WERI-Rb-1 (cell line): ENCODE results near the gene GPR83.
A peak's percentile ranks its signal among the peaks of the same experiment; 100 is the strongest.
"Not testable (repeated sequence)": the region's sequence is repeated elsewhere in the genome, so short reads cannot be mapped to it uniquely, and the experiment has no call there.

Experiments
- DNase-seq: peaks from one replicate; pipeline ENCODE4 v3.0.0-alpha.2; 2020
- H3K27ac ChIP-seq: fragments of 250-450 bp; sonication (Bioruptor Pico); 2 replicates; pipeline ENCODE4 v1.5.1; 2020; ENCODE audit warnings: mild to moderate bottlenecking, moderate library complexity
- H3K27me3 ChIP-seq: fragments of 250-450 bp; sonication (Bioruptor Pico); 2 replicates; pipeline ENCODE4 v1.5.1; 2021; ENCODE audit warnings: mild to moderate bottlenecking, low read depth, moderate library complexity; ENCODE audit not compliant: insufficient read depth, severe bottlenecking
- H3K36me3 ChIP-seq: fragments of 250-450 bp; sonication (Bioruptor Pico); 2 replicates; pipeline ENCODE4 v1.5.1; 2020; ENCODE audit warnings: mild to moderate bottlenecking, moderate library complexity
- H3K4me3 ChIP-seq: 2 replicates; pipeline ENCODE4 v1.5.1; 2011; ENCODE audit warnings: low read depth, mild to moderate bottlenecking, control low read depth, low read length
- H3K9me3 ChIP-seq: fragments of 250-450 bp; sonication (Bioruptor Pico); 2 replicates; pipeline ENCODE4 v1.5.1; 2021; ENCODE audit warnings: mild to moderate bottlenecking, moderate library complexity; ENCODE audit not compliant: severe bottlenecking
- TF ChIP-seq, protein P1 (sequence below): IDR thresholded peaks from 2 replicates; pipeline ENCODE4 v1.5.1; 2011; ENCODE audit warnings: low read depth, mild to moderate bottlenecking, control low read depth, inconsistent platforms, low read length

Gene GPR83

DNA sequence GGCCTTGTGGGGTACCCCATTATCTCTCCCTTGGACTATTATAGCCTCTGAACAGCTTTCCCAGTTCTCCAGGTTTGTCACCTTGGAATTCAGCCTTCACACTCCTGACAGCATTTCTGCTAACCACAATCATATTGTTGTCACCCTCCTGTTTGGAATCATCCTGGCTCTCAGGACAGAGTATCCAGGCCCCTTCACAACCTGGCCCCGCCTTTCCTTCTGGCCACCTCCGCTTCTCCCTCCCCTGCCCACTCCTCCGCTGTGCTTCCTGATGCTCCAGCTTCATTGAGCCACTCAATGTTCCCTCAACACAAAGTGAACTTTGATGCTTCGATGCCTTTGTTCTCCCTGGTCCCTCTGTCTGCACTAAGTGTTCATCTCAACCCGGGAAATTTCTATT is 3.1 kb downstream of the GPR83 start:
- H3K27me3 ChIP-seq: peaks cover 12% of the 10 kb centered on the region
- H3K4me3 ChIP-seq: no peak overlapping the region
- H3K27ac ChIP-seq: no peak overlapping the region
- H3K36me3 ChIP-seq: no peaks in the 10 kb centered on the region
- no peak for DNase-seq
- no peaks in the 10 kb centered on the region for H3K9me3 ChIP-seq
- TF ChIP-seq, protein P1, sequence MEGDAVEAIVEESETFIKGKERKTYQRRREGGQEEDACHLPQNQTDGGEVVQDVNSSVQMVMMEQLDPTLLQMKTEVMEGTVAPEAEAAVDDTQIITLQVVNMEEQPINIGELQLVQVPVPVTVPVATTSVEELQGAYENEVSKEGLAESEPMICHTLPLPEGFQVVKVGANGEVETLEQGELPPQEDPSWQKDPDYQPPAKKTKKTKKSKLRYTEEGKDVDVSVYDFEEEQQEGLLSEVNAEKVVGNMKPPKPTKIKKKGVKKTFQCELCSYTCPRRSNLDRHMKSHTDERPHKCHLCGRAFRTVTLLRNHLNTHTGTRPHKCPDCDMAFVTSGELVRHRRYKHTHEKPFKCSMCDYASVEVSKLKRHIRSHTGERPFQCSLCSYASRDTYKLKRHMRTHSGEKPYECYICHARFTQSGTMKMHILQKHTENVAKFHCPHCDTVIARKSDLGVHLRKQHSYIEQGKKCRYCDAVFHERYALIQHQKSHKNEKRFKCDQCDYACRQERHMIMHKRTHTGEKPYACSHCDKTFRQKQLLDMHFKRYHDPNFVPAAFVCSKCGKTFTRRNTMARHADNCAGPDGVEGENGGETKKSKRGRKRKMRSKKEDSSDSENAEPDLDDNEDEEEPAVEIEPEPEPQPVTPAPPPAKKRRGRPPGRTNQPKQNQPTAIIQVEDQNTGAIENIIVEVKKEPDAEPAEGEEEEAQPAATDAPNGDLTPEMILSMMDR: no peak

DNA sequence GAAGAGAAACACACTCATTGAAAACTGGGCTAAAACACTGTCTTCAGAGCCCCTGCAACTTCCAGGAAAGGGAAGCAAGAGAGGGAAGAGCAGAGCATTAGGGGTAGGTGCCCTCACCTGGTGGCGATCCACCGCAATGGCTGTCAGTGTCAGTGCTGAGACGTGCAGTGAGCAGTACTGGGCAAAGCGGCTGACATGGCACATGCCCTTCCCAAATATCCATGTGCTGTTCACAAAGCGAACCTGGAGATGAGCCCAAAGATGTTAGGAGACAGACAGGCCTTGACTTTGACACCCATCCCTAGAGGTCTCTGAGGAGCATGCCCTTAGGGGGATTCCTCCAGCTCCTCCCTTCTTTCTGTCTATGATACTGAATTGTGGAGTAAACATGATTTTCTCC is 4.9 kb downstream of the GPR83 start:
- Histone ChIP-seq H3K9me3 (no peaks in the 10 kb centered on the region), H3K27ac (no peak overlapping the region), H3K4me3 (no peak overlapping the region), H3K36me3 (no peaks in the 10 kb centered on the region), H3K27me3 (peaks cover 9% of the 10 kb centered on the region)
- TF ChIP-seq, protein P1: 0 out of 2 replicates have a peak, but pooled peaks have one; percentile 3
- DNase-seq: no peak

DNA sequence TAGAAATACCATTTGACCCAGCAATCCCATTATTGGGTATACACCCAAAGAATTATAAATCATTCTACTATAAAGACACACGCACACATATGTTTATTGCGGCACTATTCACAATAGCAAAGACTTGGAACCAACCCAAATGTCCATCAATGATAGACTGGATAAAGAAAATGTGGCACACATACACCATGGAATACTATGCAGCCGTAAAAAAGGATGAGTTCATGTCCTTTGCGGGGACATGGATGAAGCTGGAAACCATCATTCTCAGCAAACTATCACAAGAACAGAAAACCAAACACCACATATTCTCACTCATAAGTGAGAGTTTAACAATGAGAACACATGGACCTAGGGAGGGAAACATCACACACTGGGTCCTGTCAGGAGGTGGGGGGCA is 9.3 kb downstream of the GPR83 start:
- H3K27me3 ChIP-seq, DNase-seq, H3K4me3 ChIP-seq, H3K36me3 ChIP-seq, H3K27ac ChIP-seq, H3K9me3 ChIP-seq: not testable (repeated sequence)

DNA sequence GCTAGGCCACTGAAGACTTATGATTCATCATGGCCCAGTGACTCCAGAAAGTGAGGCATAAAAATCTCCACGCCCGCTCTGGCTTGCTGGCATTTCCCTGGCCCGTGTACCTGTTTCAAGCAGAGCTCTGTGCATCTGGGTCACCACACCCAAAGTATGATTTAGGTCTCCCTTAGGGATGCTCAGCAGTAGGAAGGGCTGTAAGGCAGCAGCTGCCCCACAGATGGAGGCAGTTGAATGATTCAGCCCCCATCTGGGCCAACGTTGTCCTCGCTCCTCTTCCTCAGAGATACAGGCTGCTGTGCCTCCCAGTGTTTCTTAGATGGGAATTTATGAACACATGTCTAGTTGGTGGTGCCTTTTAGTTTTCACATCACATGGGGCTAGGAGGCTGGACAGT is 21.6 kb downstream of the GPR83 start:
- Histone ChIP-seq H3K27me3 (no peaks in the 10 kb centered on the region), H3K36me3 (no peaks in the 10 kb centered on the region), H3K9me3 (no peaks in the 10 kb centered on the region), H3K27ac (no peak overlapping the region), H3K4me3 (no peak overlapping the region)
- TF ChIP-seq, protein P1: no peak
- no peak for DNase-seq

DNA sequence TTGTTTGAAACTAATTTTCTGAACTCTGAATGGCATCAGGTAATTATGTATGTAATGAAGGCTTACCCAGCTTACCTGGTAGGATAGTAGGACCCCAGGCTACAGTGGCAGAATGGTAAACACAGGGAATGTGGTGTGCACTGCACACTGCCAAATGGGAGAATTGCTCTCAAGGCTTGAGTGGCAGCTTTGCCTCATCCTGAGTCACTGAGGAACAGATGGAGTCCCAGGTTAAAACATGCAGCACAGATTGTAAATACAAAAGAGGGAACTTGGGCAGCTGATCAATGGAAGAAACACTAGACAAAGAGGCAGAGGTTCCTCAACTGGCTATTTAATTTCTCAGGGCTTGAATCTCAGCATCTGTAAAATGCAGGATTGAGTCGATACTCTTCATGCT is 24.4 kb downstream of the GPR83 start:
- TF ChIP-seq, protein P1: no peak
- H3K27ac ChIP-seq: no peak overlapping the region
- DNase-seq: no peak

DNA sequence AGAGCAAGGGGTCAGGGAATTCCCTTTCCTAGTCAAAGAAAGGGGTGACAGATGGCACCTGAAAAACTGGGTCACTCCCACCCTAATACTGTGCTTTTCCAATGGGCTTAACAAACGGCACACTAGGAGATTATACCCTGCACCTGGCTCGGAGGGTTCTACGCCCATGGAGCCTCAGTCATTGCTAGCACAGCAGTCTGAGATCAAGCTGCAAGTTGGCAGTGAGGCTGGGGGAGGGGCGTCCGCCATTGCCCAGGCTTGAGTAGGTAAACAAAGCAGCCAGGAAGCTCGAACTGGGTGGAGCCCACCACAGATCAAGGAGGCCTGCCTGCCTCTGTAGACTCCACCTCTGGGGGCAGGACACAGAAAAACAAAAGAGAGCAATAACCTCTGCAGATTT is 30.6 kb downstream of the GPR83 start:
- H3K9me3 ChIP-seq, H3K36me3 ChIP-seq, H3K27me3 ChIP-seq, H3K27ac ChIP-seq, H3K4me3 ChIP-seq: not testable (repeated sequence)
- DNase-seq: peak; percentile 59

More for the DNA sequence above, 24.4 kb downstream of the GPR83 start:
- Histone ChIP-seq H3K27me3 (no peaks in the 10 kb centered on the region), H3K36me3 (no peaks in the 10 kb centered on the region), H3K4me3 (no peak overlapping the region), H3K9me3 (no peaks in the 10 kb centered on the region)

DNA sequence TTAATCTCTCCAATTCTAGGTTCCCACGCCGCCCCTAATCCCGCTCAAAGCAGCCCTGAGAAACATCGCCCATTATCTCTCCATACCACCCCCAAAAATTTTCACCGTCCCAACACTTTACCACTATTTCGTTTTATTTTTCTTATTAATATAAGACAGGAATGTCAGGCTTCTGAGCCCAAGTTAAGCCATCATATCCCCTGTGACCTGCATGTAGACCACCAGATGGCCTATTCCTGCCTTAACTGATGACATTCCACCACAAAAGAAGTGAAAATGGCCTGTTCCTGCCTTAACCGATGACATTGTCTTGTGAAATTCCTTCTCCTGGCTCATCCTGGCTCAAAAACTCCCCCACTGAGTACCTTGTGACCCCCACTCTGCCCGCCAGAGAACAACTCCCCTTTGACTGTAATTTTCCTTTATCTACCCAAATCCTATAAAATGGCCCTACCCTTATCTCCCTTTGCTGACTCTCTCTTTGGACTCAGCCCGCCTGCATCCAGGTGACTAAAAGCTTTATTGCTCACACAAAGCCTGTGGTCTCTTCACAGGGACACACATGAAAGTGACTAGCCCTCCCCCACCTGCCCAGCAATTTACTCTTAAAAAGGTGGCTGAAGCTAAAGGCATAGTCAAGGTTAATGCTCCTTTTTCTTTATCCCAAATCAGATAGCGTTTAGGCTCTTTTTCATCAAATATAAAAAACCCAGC is 50.2 kb downstream of the GPR83 start:
- not testable (repeated sequence) for H3K27me3 ChIP-seq, H3K36me3 ChIP-seq, DNase-seq, H3K4me3 ChIP-seq, H3K27ac ChIP-seq, H3K9me3 ChIP-seq

DNA sequence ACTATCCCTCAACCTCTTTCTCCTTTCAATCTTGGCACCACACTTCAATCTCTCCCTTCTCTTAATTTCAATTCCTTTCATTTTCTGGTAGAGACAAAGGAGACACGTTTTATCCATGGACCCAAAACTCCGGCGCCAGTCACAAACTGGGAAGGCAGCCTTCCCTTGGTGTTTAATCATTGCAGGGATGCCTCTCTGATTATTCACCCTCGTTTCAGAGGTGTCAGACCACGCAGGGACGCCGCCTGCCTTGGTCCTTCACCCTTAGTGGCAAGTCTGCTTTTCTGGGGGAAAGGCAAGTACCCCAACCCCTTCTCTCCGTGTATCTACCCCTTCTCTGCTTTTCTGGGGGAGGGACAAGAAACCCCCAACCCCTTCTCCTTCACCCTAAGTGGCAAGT is 54.9 kb downstream of the GPR83 start:
- not testable (repeated sequence) for H3K9me3 ChIP-seq, H3K27me3 ChIP-seq, H3K4me3 ChIP-seq, H3K27ac ChIP-seq, H3K36me3 ChIP-seq, DNase-seq
